ENCODE measurements around the gene PRUNE1.
A peak's percentile ranks its signal among the peaks of the same experiment; 100 is the strongest.

PRUNE1 gene

GRCh38 chr1:151060657-151061421, 52.6 kb downstream of the PRUNE1 start:
- TF ChIP-seq CTCF (IDR thresholded peaks at IDR 0.05; ENCODE audit: insufficient read depth, low read length, poor library complexity, severe bottlenecking): peak; percentile 16
- no peak for DNase-seq (ENCODE audit: extremely low read depth, insufficient read length)
- peaks cover 3% of the 10 kb centered on the region for H3K36me3 ChIP-seq (ENCODE audit: control insufficient read depth, insufficient read depth, low read length)
- peak overlapping the region; percentile 82 for H3K4me3 ChIP-seq (replicated peaks; ENCODE audit: low read depth, low read length)
- H3K27me3 ChIP-seq (replicated peaks; ENCODE audit: control insufficient read depth, insufficient read depth, low read length): no peaks in the 10 kb centered on the region

GRCh38 chr1:151061704-151062103, 53.5 kb downstream of the PRUNE1 start:
- no peak for DNase-seq (ENCODE audit: extremely low read depth, insufficient read length)
- no peaks in the 10 kb centered on the region for H3K27me3 ChIP-seq (replicated peaks; ENCODE audit: control insufficient read depth, insufficient read depth, low read length)
- H3K4me3 ChIP-seq (replicated peaks; ENCODE audit: low read depth, low read length): no peak overlapping the region
- H3K36me3 ChIP-seq (ENCODE audit: control insufficient read depth, insufficient read depth, low read length): no peaks in the 10 kb centered on the region
- TF ChIP-seq CTCF (IDR thresholded peaks at IDR 0.05; ENCODE audit: insufficient read depth, low read length, poor library complexity, severe bottlenecking): no peak

GRCh38 chr1:151062741-151063371, 54.6 kb downstream of the PRUNE1 start:
- Histone ChIP-seq H3K27me3 (replicated peaks; ENCODE audit: control insufficient read depth, insufficient read depth, low read length) (no peaks in the 10 kb centered on the region), H3K4me3 (replicated peaks; ENCODE audit: low read depth, low read length) (no peak overlapping the region), H3K36me3 (ENCODE audit: control insufficient read depth, insufficient read depth, low read length) (no peaks in the 10 kb centered on the region)
- no peak for DNase-seq (ENCODE audit: extremely low read depth, insufficient read length)
- no peak for TF ChIP-seq CTCF (IDR thresholded peaks at IDR 0.05; ENCODE audit: insufficient read depth, low read length, poor library complexity, severe bottlenecking)

GRCh38 chr1:151065089-151065645, 56.9 kb downstream of the PRUNE1 start:
- no peak for TF ChIP-seq CTCF (IDR thresholded peaks at IDR 0.05; ENCODE audit: insufficient read depth, low read length, poor library complexity, severe bottlenecking)
- H3K36me3 ChIP-seq (ENCODE audit: control insufficient read depth, insufficient read depth, low read length): no peaks in the 10 kb centered on the region
- no peaks in the 10 kb centered on the region for H3K27me3 ChIP-seq (replicated peaks; ENCODE audit: control insufficient read depth, insufficient read depth, low read length)
- no peak overlapping the region for H3K4me3 ChIP-seq (replicated peaks; ENCODE audit: low read depth, low read length)
- no peak for DNase-seq (ENCODE audit: extremely low read depth, insufficient read length)

- H3K27me3 ChIP-seq (replicated peaks; ENCODE audit: control insufficient read depth, insufficient read depth, low read length): no peaks in the 10 kb centered on the region
- DNase-seq (ENCODE audit: extremely low read depth, insufficient read length): no peak
- no peak for TF ChIP-seq CTCF (IDR thresholded peaks at IDR 0.05; ENCODE audit: insufficient read depth, low read length, poor library complexity, severe bottlenecking)
- H3K36me3 ChIP-seq (ENCODE audit: control insufficient read depth, insufficient read depth, low read length): no peaks in the 10 kb centered on the region
- H3K4me3 ChIP-seq (replicated peaks; ENCODE audit: low read depth, low read length): no peak overlapping the region
These were observed 58.9 kb downstream of the PRUNE1 start for GRCh38 chr1:151067185-151067584.
